BLaER1 treated with 17β-estradiol and CSF1 and Interleukin-3, amounts not matched to agents 10 nM and 100 nM (cell line): ENCODE measurements around the gene NPY4R.
"Not testable (repeated sequence)": the region's sequence is repeated elsewhere in the genome, so short reads cannot be mapped to it uniquely, and the experiment has no call there.

Source experiments
- H3K27ac ChIP-seq, 11 experiments: shearing (Covaris generic); formaldehyde crosslinking; 2 replicates each; pipeline ENCODE4 v1.8.1; 2022
- H3K27me3 ChIP-seq, 11 experiments: shearing (Covaris generic); formaldehyde crosslinking; 2 replicates each; pipeline ENCODE4 v1.8.1; 2022
- H3K36me3 ChIP-seq, 11 experiments: shearing (Covaris generic); formaldehyde crosslinking; 2 replicates each; pipeline ENCODE4 v1.8.1; 2022
- H3K4me1 ChIP-seq, 10 experiments: shearing (Covaris generic); formaldehyde crosslinking; 2 replicates each; pipeline ENCODE4 v1.8.1; 2022
- H3K4me2 ChIP-seq, 11 experiments: shearing (Covaris generic); formaldehyde crosslinking; 2 replicates each; pipeline ENCODE4 v1.8.1; 2022
- H3K4me3 ChIP-seq, 10 experiments: shearing (Covaris generic); formaldehyde crosslinking; 2 replicates each; pipeline ENCODE4 v1.8.1; 2022
- H3K9ac ChIP-seq, 11 experiments: shearing (Covaris generic); formaldehyde crosslinking; 2 replicates each; pipeline ENCODE4 v1.8.1; 2022
- H3K9me3 ChIP-seq, 11 experiments: shearing (Covaris generic); formaldehyde crosslinking; replicated peaks in 1 of 11; 2 replicates each; pipeline ENCODE4 v1.8.1; 2022
- H4K20me1 ChIP-seq, 11 experiments: shearing (Covaris generic); formaldehyde crosslinking; 2 replicates each; pipeline ENCODE4 v1.8.1; 2022
- Cebpa-rat ChIP-seq, 11 experiments: shearing (Covaris generic); IDR thresholded peaks; 2 replicates each; pipeline ENCODE4 v1.8.1; 2022

Gene NPY4R

DNA sequence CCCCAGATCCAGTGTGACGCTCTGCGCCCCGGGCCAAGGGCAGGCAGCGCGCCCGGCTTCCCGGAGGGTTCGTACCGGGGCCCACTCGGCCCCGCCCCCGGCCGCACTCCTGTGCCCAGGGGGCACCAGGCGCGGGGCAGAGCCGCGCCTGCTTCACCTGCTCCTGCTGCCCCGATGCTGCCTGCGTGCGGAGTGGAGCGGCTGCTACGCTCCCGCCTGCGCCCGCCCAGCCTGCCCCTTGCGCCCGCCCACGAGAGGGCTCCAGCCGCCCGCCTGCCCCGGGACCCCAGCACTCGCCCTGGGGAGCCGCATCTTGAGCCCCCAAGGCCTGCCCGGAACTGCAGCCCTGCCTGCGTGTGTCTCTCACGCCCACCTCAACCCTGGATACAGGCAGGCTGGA is at the start of gene NPY4R:
Gene NPY4R, minus strand, starts transcription at position 194 of the 400 bp plus-strand sequence. CDS start 3,323 bp downstream, outside the sequence.
- H4K20me1 ChIP-seq, H3K27me3 ChIP-seq, H3K27ac ChIP-seq, H3K4me2 ChIP-seq, H3K4me1 ChIP-seq, H3K9ac ChIP-seq, H3K4me3 ChIP-seq, H3K36me3 ChIP-seq, H3K9me3 ChIP-seq: not testable (repeated sequence)

DNA sequence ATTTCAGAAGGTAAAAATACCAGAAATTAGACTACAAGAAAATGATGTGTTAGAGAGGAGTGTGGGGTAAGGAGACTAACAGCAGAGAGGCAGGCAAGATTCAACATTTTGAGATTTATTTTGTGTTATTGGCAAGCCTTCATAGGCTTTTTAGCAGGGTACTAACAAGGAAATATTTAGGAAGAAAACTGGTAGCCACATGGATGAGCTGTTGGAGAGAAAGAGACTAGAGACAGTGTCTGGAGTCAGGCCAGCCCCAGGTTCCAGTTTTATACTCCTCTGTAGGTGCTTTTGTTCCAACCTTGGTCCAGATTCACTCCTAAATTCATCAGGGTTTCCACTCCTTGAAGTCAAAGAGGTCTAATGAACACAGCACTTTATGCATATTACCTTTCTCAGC is 49.6 kb upstream of the NPY4R start:
- Histone ChIP-seq H3K36me3 (no peaks in the 10 kb centered on the region), H4K20me1 (no peaks in the 10 kb centered on the region), H3K4me1 (peaks cover 0 to 2% (median 0%) of the 10 kb centered on the region in 10 experiments; a peak in 4 of 20 replicates), H3K9ac (no peak overlapping the region), H3K27ac (no peak overlapping the region), H3K27me3 (no peaks in the 10 kb centered on the region), H3K4me2 (no peak overlapping the region), H3K9me3 (peaks cover 0 to 6% (median 0%) of the 10 kb centered on the region in 11 experiments; a peak in 1 of 22 replicates), H3K4me3 (no peak overlapping the region)
- no peak for TF ChIP-seq Cebpa-rat (IDR thresholded peaks at IDR 0.05)

GRCh38 chr10:46514899-46515298 is 49.1 kb upstream of the NPY4R start:
- TF ChIP-seq Cebpa-rat (IDR thresholded peaks at IDR 0.05) = no peak
- Histone ChIP-seq H4K20me1 (no peaks in the 10 kb centered on the region), H3K36me3 (no peaks in the 10 kb centered on the region), H3K4me2 (no peak overlapping the region), H3K9me3 (peaks cover 0 to 4% (median 0%) of the 10 kb centered on the region in 11 experiments; a peak in 1 of 22 replicates), H3K4me1 (no peaks in the 10 kb centered on the region), H3K27ac (no peak overlapping the region), H3K9ac (no peak overlapping the region), H3K4me3 (no peak overlapping the region), H3K27me3 (no peaks in the 10 kb centered on the region)

GRCh38 chr10:46514431-46514861 is 48.7 kb upstream of the NPY4R start:
- TF ChIP-seq Cebpa-rat (IDR thresholded peaks at IDR 0.05) = no peak
- H3K9me3 ChIP-seq = no peaks in the 10 kb centered on the region
- no peak overlapping the region for H3K4me2 ChIP-seq
- H4K20me1 ChIP-seq = no peaks in the 10 kb centered on the region
- no peaks in the 10 kb centered on the region for H3K27me3 ChIP-seq
- H3K27ac ChIP-seq = no peak overlapping the region
- H3K36me3 ChIP-seq = no peaks in the 10 kb centered on the region
- no peak overlapping the region for H3K4me3 ChIP-seq
- H3K4me1 ChIP-seq = no peaks in the 10 kb centered on the region
- H3K9ac ChIP-seq = no peak overlapping the region

GRCh38 chr10:46513333-46513732 is 47.6 kb upstream of the NPY4R start:
- H3K4me3 ChIP-seq = not testable (repeated sequence)

GRCh38 chr10:46512725-46513124 is 47.0 kb upstream of the NPY4R start:
- H3K36me3 ChIP-seq, H3K27me3 ChIP-seq, H3K4me3 ChIP-seq, H3K4me1 ChIP-seq, H4K20me1 ChIP-seq, H3K27ac ChIP-seq, H3K4me2 ChIP-seq, H3K9ac ChIP-seq, H3K9me3 ChIP-seq: not testable (repeated sequence)

More at GRCh38 chr10:46513333-46513732, 47.6 kb upstream of the NPY4R start:
- not testable (repeated sequence) for H3K4me2 ChIP-seq, H3K9me3 ChIP-seq, H3K4me1 ChIP-seq, H3K36me3 ChIP-seq, H4K20me1 ChIP-seq, H3K9ac ChIP-seq, H3K27ac ChIP-seq, H3K27me3 ChIP-seq

DNA sequence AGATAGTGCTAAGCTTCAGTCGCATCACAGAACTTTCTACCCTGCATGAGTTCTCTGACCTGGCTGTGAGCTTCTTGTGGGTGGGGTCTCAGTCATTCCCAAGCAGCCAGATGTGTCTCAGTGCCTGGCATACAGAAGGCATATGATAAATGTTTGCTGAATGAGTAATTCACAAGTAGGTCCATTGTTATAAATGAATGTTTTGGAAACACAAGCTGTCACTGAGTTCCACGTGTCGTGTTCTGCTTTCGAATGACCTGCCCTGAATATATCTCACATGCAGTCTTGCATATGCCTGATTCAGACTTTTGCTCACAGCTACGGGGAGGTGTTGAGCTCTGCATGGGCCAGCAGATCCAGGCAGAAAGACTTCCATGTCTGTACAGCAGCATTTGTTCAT is 46.2 kb upstream of the NPY4R start:
- H3K36me3 ChIP-seq, H3K4me2 ChIP-seq, H3K4me3 ChIP-seq, H3K4me1 ChIP-seq, H4K20me1 ChIP-seq, H3K9ac ChIP-seq, H3K27me3 ChIP-seq, H3K9me3 ChIP-seq, H3K27ac ChIP-seq: not testable (repeated sequence)

GRCh38 chr10:46499990-46500389 is 34.2 kb upstream of the NPY4R start:
- H3K9ac ChIP-seq, H4K20me1 ChIP-seq, H3K36me3 ChIP-seq, H3K9me3 ChIP-seq, H3K4me3 ChIP-seq, H3K4me1 ChIP-seq, H3K27ac ChIP-seq, H3K4me2 ChIP-seq, H3K27me3 ChIP-seq: not testable (repeated sequence)

DNA sequence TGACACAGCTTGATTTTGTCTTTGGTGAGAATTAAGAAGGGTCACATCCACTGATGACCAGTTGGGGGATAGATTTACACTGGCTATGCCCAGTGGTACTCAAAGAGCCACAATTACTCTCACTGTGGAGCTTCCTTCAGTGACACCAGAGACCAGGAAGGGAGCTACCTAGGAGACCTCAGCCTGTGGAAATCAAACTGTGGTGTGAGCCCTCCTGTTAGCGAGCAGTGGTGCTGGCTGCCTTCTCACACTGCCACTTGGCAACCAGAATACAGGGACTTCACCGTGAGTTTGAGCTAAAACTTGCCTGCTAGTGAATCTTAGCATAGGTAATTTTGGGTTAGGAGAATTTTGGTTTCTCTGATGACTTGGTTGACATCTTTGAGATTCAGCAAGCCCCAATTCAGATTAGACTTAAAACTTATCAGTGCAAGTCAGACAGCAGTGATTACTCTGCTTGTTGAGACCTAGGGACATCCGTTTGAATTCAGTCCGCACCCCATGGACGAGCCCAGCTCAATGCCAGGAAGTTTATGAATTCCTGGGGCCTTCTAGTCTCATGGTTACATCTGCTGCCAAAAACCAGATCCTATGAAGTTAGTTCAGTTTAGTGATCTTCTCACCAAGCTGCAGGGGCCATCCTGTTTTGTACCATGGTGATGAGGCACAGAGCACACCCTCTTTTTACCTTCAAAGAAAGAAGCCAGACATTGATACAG is 33.4 kb upstream of the NPY4R start:
- H3K4me2 ChIP-seq, H3K36me3 ChIP-seq, H4K20me1 ChIP-seq, H3K9me3 ChIP-seq, H3K4me3 ChIP-seq, H3K4me1 ChIP-seq, H3K9ac ChIP-seq, H3K27ac ChIP-seq, H3K27me3 ChIP-seq: not testable (repeated sequence)

GRCh38 chr10:46497878-46498277 is 32.1 kb upstream of the NPY4R start:
- not testable (repeated sequence) for H3K4me3 ChIP-seq, H4K20me1 ChIP-seq, H3K9me3 ChIP-seq, H3K36me3 ChIP-seq, H3K9ac ChIP-seq, H3K27ac ChIP-seq, H3K4me1 ChIP-seq, H3K27me3 ChIP-seq, H3K4me2 ChIP-seq

DNA sequence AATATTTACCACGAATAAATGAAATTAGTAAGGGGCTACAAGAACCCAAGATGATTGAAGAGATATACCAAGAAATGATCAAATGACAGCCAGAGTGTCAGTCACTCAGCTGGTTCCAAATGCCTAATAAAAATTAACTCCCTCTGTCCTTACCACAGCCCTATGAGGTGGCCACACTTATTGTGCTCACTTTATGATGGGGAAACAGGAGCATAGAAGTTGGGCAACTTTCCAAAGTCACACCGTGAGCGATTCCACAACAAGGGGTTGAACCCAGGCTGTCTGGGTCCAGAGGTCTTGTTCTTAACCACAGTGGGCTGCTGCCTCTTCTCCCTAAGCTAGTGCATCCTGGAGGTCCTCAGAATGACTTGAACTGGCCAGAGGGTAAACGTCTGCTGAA is 31.6 kb upstream of the NPY4R start:
- not testable (repeated sequence) for H3K4me2 ChIP-seq, H3K4me3 ChIP-seq

DNA sequence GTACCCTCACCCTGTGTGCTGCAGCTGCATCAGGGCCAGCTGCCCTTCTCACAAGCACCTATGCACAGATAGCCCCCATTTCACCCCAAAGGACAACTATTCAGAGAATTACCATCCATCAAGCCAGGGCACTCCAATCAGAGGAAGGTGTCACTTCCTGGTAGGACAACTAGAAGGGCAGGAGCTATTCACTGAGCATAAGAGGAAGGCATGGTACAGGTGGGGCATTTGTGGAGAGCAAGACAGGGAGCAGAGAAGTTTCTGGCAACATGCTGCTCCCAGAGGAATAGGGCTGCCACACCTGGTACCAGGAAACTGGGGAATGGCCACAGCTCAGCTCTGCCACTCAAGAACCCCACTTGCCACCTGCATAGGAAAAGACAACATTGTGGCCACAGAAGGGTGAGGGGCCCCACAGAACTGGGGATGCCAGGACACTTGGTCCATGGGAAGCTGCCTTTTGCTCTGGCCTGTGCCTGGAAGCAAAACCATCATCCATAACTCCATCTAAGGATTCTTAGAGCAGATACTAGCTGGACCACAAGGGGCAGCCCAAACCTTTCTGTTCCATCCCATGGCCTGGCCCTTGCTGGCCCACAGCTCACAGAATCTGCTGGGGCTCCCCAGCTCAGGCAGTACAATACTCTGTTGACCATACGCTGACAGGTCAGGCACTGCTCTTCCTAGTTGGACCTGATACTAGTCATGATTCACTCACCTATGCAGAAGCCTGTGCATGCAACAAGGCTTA is 25.8 kb upstream of the NPY4R start:
- not testable (repeated sequence) for H3K4me1 ChIP-seq, H4K20me1 ChIP-seq, H3K9ac ChIP-seq, H3K9me3 ChIP-seq, H3K4me3 ChIP-seq, H3K27me3 ChIP-seq, H3K4me2 ChIP-seq, H3K36me3 ChIP-seq, H3K27ac ChIP-seq

More for the DNA sequence above, 31.6 kb upstream of the NPY4R start:
- not testable (repeated sequence) for H3K27me3 ChIP-seq, H3K9ac ChIP-seq, H3K4me1 ChIP-seq, H3K36me3 ChIP-seq, H4K20me1 ChIP-seq, H3K9me3 ChIP-seq, H3K27ac ChIP-seq

GRCh38 chr10:46490285-46490684 is 24.5 kb upstream of the NPY4R start:
- not testable (repeated sequence) for H3K36me3 ChIP-seq, H3K9me3 ChIP-seq, H3K4me1 ChIP-seq, H3K4me3 ChIP-seq, H3K27me3 ChIP-seq, H4K20me1 ChIP-seq, H3K27ac ChIP-seq, H3K4me2 ChIP-seq, H3K9ac ChIP-seq

GRCh38 chr10:46486459-46486858 is 20.7 kb upstream of the NPY4R start:
- H3K4me1 ChIP-seq, H3K36me3 ChIP-seq, H4K20me1 ChIP-seq, H3K9me3 ChIP-seq, H3K27ac ChIP-seq, H3K4me3 ChIP-seq, H3K9ac ChIP-seq, H3K27me3 ChIP-seq, H3K4me2 ChIP-seq: not testable (repeated sequence)
